Measurements from ENCODE around the gene NCKIPSD.
A peak's percentile ranks its signal among the peaks of the same experiment; 100 is the strongest.
"Not testable (repeated sequence)": the region's sequence is repeated elsewhere in the genome, so short reads cannot be mapped to it uniquely, and the experiment has no call there.

Gene NCKIPSD

DNA sequence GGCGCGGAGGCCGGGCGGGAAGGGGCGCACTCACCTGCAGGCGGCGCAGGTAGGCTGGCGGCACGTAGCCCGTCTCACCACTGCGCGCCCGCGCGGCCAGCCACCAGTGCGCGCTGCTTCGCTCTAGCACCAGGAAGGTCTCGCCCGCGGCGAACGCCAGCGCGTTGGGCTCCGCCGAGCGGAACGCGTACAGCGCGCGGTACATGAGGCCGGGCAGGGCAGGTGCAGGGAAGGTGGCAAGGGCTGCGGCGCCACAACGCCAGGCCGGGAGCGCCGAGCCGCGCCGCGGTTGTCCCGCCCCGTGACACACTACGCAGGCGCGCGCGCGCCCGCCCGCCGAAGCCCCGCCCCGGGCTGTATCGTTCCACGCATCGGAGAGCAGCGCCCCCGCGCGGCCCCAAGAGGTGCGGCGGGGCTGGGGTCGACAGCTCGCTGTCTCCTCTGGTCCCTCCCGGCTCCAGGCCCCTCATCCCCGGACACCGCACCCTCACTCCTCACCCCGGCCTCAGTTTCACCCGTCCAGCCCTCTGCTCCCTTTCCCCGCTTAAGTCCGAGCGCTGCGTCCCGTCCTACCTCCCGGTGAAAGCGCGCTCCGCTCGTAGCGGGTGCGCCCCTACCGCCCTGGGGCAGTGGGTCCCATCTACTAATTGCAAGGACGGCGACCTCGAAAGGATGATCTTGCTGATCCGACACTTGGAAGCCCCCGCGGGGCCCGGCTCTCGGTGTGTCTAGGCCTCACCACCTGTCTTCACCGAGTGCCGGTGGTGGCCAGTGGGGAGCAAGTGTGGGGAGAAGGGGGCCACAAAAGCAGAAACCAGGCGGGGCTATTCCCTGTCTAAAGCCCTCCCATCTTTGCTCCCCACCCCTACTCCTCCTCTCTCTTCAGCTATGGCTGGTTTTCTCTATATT, at the start of gene NCKIPSD:
Gene NCKIPSD (minus strand): TSS at position 313 of the 909 bp plus-strand sequence. CDS start 108 bp downstream, at position 205.
- peak; percentile 64 for DNase-seq

DNA sequence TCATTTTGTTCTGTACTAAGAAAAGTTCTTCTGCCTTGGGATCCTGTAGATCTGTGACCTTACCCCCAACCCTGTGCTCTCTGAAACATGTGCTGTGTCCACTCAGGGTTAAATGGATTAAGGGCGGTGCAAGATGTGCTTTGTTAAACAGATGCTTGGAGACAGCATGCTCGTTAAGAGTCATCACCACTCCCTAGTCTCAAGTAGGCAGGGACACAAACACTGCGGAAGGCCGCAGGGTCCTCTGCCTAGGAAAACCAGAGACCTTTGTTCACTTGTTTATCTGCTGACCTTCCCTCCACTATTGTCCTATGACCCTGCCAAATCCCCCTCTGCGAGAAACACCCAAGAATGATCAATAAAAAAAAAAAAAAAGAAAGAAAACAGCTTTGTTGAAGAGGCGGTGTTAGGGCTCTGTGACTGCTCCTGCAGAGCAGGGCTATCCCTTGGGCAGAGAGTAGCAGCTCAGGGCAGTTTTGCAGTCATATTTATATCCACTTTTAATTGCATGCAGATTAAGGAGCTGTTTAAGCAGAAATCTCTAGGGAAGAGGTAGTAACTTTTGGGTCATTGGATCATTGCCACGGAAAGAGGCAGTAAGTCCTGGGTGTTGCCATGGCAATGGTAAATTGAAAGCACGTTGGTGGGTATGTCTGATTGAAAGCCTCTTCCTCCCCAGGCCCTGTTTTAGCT, 49.5 kb upstream of the NCKIPSD start:
- not testable (repeated sequence) for DNase-seq

DNA sequence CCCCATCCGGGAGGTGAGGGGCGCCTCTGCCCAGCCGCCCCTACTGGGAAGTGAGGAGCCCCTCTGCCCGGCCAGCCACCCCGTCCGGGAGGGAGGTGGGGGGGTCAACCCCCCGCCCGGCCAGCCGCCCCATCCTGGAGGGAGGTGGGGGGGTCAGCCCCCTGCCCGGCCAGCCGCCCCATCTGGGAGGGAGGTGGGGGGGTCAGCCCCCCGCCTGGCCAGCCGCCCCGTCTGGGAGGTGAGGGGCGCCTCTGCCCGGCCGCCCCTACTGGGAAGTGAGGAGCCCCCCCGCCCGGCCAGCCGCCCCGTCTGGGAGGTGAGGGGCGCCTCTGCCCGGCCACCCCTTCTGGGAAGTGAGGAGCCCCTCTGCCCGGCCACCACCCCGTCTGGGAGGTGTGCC, 48.8 kb upstream of the NCKIPSD start:
- DNase-seq: not testable (repeated sequence)

DNA sequence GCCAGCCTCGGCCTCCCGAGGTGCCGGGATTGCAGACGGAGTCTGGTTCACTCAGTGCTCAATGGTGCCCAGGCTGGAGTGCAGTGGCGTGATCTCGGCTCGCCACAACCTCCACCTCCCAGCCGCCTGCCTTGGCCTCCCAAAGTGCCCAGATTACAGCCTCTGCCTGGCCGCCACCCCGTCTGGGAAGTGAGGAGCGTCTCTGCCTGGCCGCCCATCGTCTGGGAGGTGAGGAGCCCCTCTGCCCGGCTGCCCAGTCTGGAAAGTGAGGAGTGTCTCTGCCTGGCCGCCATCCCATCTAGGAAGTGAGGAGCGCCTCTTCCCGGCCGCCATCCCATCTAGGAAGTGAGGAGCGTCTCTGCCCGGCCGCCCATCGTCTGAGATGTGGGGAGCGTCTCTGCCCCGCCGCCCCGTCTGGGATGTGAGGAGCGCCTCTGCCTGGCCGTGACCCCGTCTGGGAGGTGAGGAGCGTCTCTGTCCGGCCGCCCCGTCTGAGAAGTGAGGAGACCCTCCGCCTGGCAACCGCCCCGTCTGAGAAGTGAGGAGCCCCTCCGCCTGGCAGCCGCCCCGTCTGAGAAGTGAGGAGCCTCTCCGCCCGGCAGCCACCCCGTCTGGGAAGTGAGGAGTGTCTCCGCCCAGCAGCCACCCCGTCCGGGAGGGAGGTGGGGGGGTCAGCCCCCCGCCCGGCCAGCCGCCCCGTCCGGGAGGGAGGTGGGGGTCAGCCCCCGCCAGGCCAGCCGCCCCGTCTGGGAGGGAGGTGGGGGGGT, 48.2 kb upstream of the NCKIPSD start:
- DNase-seq: not testable (repeated sequence)

DNA sequence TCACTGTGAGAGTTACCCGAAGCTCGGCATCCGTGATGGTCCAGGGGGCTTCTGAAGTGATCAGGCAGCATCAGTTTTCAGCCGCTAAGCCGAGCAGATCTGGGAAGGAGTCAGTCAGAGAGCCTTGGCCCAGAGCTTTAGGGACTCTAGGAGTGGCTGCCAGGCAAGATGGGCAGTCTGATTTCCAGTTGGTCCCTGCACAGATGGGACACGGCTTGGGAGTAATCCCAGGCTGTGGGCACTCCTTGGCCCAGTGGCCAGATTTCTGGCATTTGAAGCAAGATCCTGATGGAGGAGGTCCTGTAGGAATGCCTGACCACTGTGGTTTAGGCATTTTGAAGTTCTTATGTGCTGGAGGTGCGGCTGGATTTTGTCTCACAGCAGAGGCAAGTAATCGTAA, 41.8 kb upstream of the NCKIPSD start:
- DNase-seq: no peak

DNA sequence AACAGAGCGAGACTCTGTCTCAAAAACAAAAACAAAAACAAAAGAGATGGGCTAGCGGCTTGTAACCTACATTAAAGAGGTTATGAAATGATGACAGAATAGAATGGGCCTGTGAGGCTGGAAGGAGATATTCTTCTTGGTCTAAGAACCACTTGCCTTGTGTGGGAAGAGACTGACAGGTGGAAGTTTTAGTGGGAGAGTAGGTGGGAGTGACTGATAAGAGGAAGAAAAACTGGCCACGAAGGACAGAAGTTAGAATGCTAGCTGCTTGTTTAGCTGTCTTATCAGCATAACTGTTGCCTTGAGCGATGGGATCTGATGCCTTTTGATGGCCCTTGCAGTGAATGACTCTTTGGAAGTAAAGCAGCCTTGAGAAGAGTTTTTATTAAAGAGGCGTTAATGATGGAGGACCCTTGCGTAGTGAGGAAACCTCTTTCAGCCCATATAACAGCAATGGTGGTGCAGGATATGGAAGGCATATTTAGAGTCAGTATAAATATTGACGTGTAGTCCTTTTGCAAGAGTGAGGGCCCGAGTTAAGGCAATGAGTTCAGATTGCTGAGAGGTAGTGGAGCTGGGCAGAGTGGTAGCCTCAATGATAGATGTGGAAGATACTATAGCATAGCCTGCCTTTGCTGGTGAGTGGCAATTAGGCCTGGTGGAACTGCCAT, 39.6 kb upstream of the NCKIPSD start:
- not testable (repeated sequence) for DNase-seq

DNA sequence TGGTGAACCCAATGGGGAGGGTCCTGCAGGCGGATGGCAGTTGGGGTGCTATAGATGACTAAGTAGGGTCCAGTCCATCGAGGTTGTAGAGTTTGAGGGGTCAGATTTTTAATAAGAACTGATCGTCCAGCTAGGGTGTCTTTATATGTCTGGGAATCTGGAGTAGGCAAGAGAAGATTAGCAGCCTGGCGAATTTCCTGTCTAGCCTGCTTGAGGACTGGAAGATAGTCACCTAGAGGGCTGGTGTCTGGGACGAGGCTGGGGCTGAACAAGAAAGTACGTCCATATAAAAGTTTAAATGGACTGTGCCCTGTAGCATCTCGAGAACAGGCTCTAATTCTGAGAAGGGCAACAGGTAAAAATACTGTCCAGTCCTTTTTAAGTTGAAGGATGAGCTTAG, 38.0 kb upstream of the NCKIPSD start:
- DNase-seq: no peak

DNA sequence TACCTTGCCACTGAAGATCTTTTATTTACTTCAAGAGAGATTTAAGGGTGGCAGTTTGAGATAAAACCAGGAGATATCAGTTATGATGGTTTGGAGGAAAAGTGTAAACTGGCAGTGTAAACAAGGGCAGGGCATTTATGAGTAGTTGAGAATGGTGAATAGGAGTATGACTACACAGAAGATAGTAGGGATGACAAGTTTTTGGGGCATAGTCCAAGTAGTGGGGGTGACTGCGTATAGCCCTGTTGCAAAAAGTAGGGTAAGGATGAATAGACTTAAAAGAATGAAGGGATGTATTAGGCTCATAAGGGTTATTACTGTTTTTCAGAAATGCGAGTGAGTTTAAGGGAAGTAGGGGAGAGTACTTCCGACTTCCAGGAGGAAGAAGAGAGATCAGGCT, 37.6 kb upstream of the NCKIPSD start:
- DNase-seq: not testable (repeated sequence)

DNA sequence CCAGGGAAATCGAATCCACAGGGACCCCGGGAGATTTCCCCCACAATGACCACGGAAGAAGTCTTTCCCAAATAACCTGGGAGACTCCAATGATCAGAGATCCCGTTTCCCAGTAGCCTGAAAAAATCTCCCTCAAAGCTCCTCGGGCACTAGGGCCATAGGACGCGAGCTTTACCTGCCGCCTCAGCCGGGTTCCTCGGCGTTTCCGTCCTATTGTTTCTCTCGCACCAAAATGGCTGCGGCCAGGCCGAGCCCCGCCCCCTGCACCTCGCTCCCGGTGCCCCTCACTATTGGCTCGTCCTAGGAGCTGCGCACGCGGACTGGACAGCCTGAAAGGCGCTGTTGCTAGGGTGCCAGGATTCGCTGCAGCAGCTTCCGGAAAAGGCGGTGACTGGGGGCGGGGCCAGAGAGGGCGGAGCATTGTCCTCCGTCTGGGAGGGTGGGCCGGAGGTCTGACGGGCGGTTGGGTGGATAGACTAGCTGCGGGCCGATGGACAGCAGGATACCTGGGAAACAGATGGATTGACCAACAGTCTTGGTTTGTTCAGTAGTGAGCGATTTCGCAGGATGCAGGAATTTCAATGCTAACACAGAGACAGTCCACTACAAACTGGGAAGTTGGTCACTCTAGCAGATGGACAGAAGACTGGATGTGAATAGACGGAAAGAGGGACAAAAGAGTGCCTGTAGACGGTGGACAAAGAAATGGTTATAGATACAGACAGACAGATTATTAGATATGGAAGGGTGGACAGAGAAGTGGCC, 31.4 kb upstream of the NCKIPSD start, which contains the start of gene IP6K2:
Gene IP6K2 (minus strand): TSS at position 240 of the 765 bp plus-strand sequence. CDS start 21,930 bp downstream, outside the sequence.
- peak; percentile 95 for DNase-seq

DNA sequence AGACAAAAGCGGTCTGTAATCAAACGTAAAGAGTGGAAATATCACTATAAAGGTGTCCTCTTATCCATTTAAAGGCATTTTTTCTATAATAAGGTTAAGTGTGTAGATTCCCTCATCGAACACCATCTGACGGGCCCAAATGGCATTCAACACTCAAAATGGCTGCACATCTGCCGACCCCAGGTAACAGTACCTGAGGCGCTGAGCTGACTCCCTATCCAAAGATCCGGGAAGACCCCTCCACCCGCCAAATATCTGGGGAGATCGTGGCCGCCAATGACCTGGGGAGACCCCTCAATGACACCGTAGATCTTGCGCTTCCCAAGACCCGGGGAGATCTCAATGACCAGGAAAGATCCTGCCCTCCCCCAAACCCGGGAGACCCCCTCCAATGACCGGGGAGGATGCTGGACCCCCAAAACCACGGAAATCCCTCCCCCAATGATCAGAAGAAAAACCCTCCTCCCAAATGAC, 30.8 kb upstream of the NCKIPSD start:
- no peak for DNase-seq

DNA sequence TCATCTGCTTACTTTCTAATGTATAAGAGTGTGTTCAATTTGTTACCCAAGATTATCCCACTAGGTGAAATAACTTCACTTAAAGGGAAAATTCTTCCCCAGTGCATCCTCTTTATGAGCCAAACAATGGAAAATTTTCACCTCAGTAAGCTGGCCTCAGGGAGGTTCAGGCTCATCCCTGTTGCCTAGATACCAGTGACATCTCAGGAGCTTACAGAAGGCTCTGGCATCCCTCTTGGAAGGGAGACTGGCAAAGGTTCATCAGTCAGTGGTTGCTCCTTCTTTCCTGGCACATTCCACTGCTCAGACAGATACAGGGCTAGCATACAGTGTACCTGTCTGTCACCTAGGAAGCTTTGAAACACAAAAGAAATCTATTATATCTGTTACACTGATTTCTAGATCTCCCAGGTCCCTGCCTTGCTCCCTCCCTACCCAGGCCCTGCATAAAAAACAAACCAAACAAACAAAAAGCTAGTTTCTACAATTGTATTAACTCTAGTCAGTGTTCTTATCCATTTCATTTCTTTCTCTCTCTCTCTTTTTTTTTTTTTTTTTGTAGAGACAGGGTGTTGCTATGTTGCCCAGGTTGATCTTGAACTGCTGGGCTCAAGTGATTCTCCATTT, 29.6 kb upstream of the NCKIPSD start:
- no peak for DNase-seq

DNA sequence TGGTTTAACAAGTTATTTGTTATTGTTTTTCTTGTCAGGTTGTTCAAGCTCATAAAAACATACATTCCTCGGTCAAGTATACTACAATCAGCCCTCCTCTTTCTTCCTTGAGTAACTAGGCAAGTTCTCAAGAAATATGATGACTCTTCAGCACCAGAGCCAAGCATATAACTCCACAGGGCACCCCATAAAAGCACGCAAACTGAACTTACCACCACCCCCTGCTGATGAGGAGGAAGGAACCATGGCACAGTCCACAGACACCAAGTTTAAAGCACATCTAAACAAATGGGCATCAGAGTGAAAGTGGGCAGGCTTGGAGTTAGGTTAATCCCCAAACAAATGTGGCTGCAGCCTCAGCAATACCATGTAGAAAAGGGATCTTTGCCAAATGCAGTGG, 26.0 kb upstream of the NCKIPSD start:
- DNase-seq: no peak

DNA sequence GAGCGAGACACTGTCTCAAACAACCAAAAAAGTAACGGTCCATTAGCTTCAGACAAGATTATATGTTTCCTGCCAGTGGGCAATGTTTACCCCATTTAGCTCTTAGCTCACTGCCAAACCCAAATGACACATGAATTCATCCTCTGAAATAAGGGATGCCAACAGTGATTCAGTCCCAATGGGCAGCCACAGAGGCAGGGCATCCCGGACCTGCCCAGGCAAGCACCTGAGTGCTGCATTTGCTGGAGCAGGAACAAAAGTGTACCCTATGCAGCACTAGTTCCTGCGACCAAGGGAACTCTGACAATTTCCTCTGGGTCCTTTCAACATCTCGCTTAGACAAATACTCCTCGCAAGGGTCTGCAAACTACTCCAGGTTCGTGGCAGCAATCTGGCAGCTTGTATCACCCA, 23.3 kb upstream of the NCKIPSD start:
- DNase-seq: no peak

DNA sequence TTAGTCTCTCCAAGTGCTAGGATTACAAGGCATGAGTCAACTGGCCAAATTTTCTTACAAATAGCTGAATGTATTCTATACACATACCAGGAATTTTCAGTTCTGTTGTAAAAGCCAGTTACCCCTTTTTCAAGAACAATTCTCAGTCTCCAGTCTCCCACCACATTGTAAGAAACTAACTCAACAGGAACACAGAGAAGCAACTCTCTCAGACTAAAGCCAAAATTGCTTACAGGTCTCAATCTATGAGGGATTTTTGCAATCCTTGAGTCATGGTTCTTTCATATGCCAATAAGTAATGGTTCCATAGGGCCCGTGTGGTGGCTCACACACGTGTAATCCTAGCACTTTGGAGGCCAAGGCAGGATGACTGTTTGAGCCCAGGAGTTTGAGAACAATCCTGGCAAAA, 22.8 kb upstream of the NCKIPSD start:
- DNase-seq: no peak

DNA sequence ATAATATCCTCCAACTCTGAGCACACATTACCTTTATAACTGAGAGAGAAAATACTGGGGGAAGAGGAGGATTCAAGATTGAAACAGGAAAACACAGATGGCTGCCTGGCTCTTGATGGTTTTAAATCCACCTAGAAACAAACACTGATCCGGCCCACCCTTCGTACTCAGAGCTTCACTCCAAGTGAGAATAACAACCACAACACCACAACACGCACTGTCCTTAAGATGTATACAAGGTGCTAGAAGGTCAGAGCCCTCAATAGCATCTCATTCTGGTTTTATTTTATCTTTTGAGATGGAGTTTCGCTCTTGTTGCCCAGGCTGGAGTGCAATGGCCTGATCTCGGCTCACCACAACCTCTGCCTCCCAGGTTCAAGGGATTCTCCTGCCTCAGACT, 21.4 kb upstream of the NCKIPSD start:
- DNase-seq: no peak

DNA sequence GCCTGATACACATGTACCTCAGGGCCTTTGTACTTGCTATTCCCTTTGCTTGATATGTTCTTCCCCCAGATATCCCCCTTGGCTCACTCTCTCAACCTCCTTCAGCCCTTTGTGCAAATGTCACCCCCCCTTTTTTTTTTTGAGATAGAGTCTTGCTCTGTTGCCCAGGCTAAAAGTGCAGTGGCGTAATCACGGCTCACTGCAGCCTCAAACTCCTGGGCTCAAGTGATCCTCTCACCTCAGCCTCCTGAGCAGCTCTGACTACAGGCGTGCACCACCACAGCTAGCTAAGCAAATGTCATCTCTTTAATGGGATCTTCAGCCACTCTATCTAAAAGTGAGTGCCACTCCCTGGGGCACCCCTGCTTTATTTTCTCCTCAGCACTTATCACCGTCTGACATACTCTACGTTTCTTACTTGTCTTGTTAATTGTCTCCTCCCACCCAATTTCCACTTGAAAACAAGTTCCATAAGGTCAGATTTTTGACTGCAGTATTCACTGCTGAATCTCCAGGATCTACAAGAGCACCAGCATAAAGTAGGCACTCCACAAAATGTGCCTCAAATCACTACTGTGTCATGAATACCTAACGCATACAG, 16.7 kb upstream of the NCKIPSD start:
- no peak for DNase-seq

DNA sequence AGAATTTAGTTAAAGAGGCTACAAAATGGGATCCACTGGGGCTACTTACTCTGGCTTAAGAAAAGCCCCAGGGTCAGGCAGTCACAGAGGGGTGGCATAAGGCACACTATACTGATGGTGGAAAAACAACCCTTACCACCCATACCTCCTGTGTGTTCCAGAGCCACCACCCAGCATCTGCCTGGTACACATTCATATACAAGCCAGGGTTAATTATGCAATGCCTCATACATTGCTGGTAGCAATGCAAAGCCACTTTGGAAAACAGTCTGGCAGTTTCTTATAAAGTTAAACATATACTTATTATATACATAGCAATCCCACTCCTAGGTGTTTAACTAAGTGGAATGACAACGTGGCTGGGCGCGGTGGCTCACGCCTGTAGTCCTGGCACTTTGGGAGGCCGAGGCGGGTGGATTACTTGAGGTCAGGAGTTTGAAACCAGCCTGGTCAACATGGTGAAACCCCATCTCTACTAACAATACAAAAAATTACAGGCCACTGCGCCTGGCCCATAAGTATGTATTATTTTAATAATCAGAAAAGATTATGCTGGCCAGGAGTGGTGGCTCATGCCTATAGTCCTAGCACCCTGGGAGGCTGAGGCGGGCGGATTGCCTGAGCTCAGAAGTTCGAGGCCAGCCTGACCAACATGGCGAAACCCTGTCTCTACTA, 15.2 kb upstream of the NCKIPSD start:
- DNase-seq: no peak

DNA sequence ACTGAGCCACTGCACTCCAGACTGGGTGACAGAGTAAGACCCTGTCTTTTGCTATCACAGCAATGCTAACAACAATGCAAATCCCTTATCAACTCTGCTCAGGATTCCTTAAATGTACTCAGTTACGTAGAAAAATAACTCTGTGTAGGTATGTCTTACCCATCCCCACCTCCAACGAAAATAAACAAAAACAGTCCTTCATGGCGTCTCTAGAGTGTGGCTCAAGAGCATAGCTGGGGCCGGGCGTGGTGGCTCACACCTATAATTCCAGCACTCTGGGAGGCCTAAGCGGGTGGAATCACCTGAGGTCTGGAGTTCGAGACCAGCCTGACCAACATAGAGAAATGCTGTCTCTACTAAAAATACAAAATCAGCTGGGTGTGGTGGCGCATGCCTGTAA, 13.2 kb upstream of the NCKIPSD start:
- no peak for DNase-seq

DNA sequence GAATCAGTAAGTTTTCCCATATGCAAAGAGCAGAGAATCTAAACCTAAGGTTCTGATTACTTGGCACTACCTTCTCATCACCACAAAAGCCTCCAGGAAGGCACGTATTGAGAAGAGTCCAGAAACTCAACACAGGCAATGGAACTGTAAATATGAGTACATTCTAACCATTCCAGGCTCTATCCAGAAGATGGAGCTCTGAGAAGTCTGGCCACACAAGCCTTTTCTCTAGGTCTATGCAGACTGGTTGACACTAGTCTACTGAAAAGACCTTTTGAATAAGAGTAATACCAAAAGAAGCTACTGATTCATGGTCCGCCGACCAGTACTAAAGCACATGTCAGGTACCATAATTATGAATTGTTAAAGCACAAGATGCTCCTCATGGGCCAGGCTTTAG, 12.2 kb upstream of the NCKIPSD start:
- DNase-seq: no peak

DNA sequence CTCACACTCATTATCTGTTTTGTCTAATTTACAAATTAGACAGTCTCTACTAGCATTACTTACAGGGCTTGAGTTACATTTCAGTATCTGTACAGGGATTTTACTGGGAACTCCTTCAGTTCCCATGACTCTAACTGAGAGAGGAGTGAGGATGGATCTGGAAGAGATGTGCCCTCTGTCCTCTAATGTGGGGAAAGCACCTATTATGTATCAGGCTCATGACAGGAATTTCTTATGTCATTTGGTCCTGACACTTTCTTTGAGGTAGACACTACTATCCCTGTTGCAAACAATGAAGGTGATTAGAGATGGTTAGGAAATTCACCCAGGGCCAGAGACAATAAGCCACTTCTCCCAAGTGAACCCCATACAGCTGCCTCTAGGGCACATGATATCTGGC, 10.9 kb upstream of the NCKIPSD start:
- no peak for DNase-seq

Data from NCI-H1092 (cell line).